ENCODE data around the gene PGPEP1. TPM values are rescaled to one million over a fixed set of nuclear protein-coding genes. Genes with fewer than 3 reads are reported as not detected.
"Not testable (repeated sequence)": the region's sequence is repeated elsewhere in the genome, so short reads cannot be mapped to it uniquely, and the experiment has no call there.

Gene PGPEP1
- total RNA-seq, 1 donor from 2014 or later: 40.8 TPM

- Histone ChIP-seq H3K36me3 (peaks cover 5% of the 10 kb centered on the region), H3K27me3 (no peaks in the 10 kb centered on the region), H3K4me1 (peaks cover 3% of the 10 kb centered on the region), H3K4me3 (no peak overlapping the region), H3K9me3 (no peaks in the 10 kb centered on the region), H3K27ac (no peak overlapping the region)
- intact Hi-C loops (cut with DNase I): loop anchor here (5.0 kb wide), 1 partner anchor 64 kb away; no protein-coding TSS in a partner anchor
- ATAC-seq (peak; percentile 11), DNase-seq (no peak)
- no peak for TF ChIP-seq CTCF (IDR thresholded peaks at IDR 0.05)
These were observed 7.8 kb downstream of the PGPEP1 start for GRCh38 chr19:18348171-18348570.

GRCh38 chr19:18348818-18349339 lies 8.5 kb downstream of the PGPEP1 start:
- H3K4me3 ChIP-seq, ATAC-seq, H3K36me3 ChIP-seq, H3K9me3 ChIP-seq, H3K4me1 ChIP-seq, H3K27ac ChIP-seq, H3K27me3 ChIP-seq, DNase-seq: not testable (repeated sequence)
- intact Hi-C loops (cut with DNase I): loop anchor here (5.0 kb wide), 1 partner anchor 63 kb away; no protein-coding TSS in a partner anchor

- H3K4me1 ChIP-seq: peaks cover 3% of the 10 kb centered on the region
- no peaks in the 10 kb centered on the region for H3K9me3 ChIP-seq
- H3K36me3 ChIP-seq: no peaks in the 10 kb centered on the region
- H3K27me3 ChIP-seq: no peaks in the 10 kb centered on the region
- TF ChIP-seq CTCF (IDR thresholded peaks at IDR 0.05): peak; percentile 87
- H3K27ac ChIP-seq: no peak overlapping the region
- intact Hi-C loops (cut with DNase I): loop anchor here (5.0 kb wide), 2 partner anchors 43 to 63 kb away; no protein-coding TSS in a partner anchor
- DNase-seq (peak; percentile 80), ATAC-seq (peak; percentile 91)
- H3K4me3 ChIP-seq: no peak overlapping the region
These were observed 9.2 kb downstream of the PGPEP1 start for GRCh38 chr19:18349524-18350128.

- DNase-seq: no peak
- Histone ChIP-seq H3K4me3 (no peak overlapping the region), H3K9me3 (no peaks in the 10 kb centered on the region), H3K27me3 (no peaks in the 10 kb centered on the region), H3K36me3 (peaks cover under 1% of the 10 kb centered on the region), H3K4me1 (peaks cover 3% of the 10 kb centered on the region), H3K27ac (no peak overlapping the region)
- TF ChIP-seq CTCF (IDR thresholded peaks at IDR 0.05): no peak
- no peak for ATAC-seq
- intact Hi-C loops (cut with DNase I): loop anchor here (5.0 kb wide), 1 partner anchor 42 kb away; no protein-coding TSS in a partner anchor
These were observed 10.1 kb downstream of the PGPEP1 start for GRCh38 chr19:18350490-18350889.

GRCh38 chr19:18351544-18351943 lies 11.1 kb downstream of the PGPEP1 start:
- Histone ChIP-seq H3K4me1 (peaks cover 3% of the 10 kb centered on the region), H3K9me3 (no peaks in the 10 kb centered on the region), H3K27ac (no peak overlapping the region), H3K36me3 (peaks cover 11% of the 10 kb centered on the region), H3K27me3 (no peaks in the 10 kb centered on the region), H3K4me3 (no peak overlapping the region)
- intact Hi-C loops (cut with DNase I): loop anchor here (5.0 kb wide), 1 partner anchor 41 kb away; no protein-coding TSS in a partner anchor
- DNase-seq (no peak), ATAC-seq (no peak)
- no peak for TF ChIP-seq CTCF (IDR thresholded peaks at IDR 0.05)

- no peaks in the 10 kb centered on the region for H3K9me3 ChIP-seq
- TF ChIP-seq CTCF (IDR thresholded peaks at IDR 0.05): no peak
- no peak overlapping the region for H3K4me3 ChIP-seq
- no peaks in the 10 kb centered on the region for H3K27me3 ChIP-seq
- ATAC-seq: no peak
- H3K36me3 ChIP-seq: peaks cover 30% of the 10 kb centered on the region
- peaks cover 3% of the 10 kb centered on the region for H3K4me1 ChIP-seq
- no peak for DNase-seq
- H3K27ac ChIP-seq: no peak overlapping the region
- intact Hi-C loops (cut with DNase I): loop anchor here (5.0 kb wide), 1 partner anchor 39 kb away; no protein-coding TSS in a partner anchor
These were observed 13.1 kb downstream of the PGPEP1 start for GRCh38 chr19:18353378-18354005.

- H3K9me3 ChIP-seq, H3K27ac ChIP-seq, H3K4me1 ChIP-seq, DNase-seq, H3K27me3 ChIP-seq, H3K4me3 ChIP-seq, ATAC-seq: not testable (repeated sequence)
- intact Hi-C loops (cut with DNase I): loop anchor here (5.0 kb wide), 1 partner anchor 38 kb away; no protein-coding TSS in a partner anchor
- peaks cover 43% of the 10 kb centered on the region for H3K36me3 ChIP-seq
These were observed 14.3 kb downstream of the PGPEP1 start for GRCh38 chr19:18354743-18355142.
